HUDEP-2 (cell line): ENCODE data around the gene SLK.
A peak's percentile ranks its signal among the peaks of the same experiment; 100 is the strongest.

Experiments
- DNase-seq, 76 experiments: peaks; one replicate each; lab custom pipeline; 2025; ENCODE audit not compliant: unreplicated experiment in 76 of 76; lab: John Stamatoyannopoulos, UW

SLK gene

GRCh38 chr10:104045151-104046089, 78.5 kb downstream of the SLK start:
- DNase-seq: peak in 12 of 76 experiments; percentile 2 to 45 (median 15)

GRCh38 chr10:104046651-104047050, 79.7 kb downstream of the SLK start:
- no peak for DNase-seq

- DNase-seq: peak in 5 of 76 experiments; percentile 5 to 14 (median 7)
These were observed 82.7 kb downstream of the SLK start for GRCh38 chr10:104049504-104050250.

GRCh38 chr10:104052431-104052830, 85.5 kb downstream of the SLK start:
- no peak for DNase-seq

- DNase-seq: no peak
These were observed 86.3 kb downstream of the SLK start for GRCh38 chr10:104053201-104053600.

- DNase-seq: no peak
These were observed 87.5 kb downstream of the SLK start for GRCh38 chr10:104054430-104054829.

GRCh38 chr10:104056619-104057273, 89.8 kb downstream of the SLK start:
- no peak for DNase-seq

- no peak for DNase-seq
These were observed 90.8 kb downstream of the SLK start for GRCh38 chr10:104057717-104058116.

- DNase-seq: no peak
These were observed 92.4 kb downstream of the SLK start for GRCh38 chr10:104059364-104059763.

GRCh38 chr10:104061196-104061595, 94.3 kb downstream of the SLK start:
- no peak for DNase-seq

GRCh38 chr10:104065748-104066147, 98.8 kb downstream of the SLK start:
- DNase-seq: no peak

- DNase-seq: no peak
These were observed 100.0 kb downstream of the SLK start for GRCh38 chr10:104066945-104067344.

- DNase-seq: no peak
These were observed 100.6 kb downstream of the SLK start for GRCh38 chr10:104067525-104067924.

GRCh38 chr10:104069613-104070012, 102.7 kb downstream of the SLK start:
- DNase-seq: peak in 3 of 76 experiments; percentile 4 to 10 (median 9)

GRCh38 chr10:104072786-104073185, 105.8 kb downstream of the SLK start:
- no peak for DNase-seq

GRCh38 chr10:104074505-104074904, 107.6 kb downstream of the SLK start:
- DNase-seq: no peak

GRCh38 chr10:104076743-104077160, 109.8 kb downstream of the SLK start:
- no peak for DNase-seq

- no peak for DNase-seq
These were observed 110.3 kb downstream of the SLK start for GRCh38 chr10:104077247-104077646.

- no peak for DNase-seq
These were observed 110.8 kb downstream of the SLK start for GRCh38 chr10:104077663-104078151.
